Erythroblast (primary cell): ENCODE data around the gene GAREM1.

ENCODE experiments used
- DNase-seq, 2 experiments: peaks; one replicate each; lab custom pipeline; 2025; lab: John Stamatoyannopoulos, UW
- GATA1 ChIP-seq: IDR thresholded peaks from 2 replicates; pipeline ENCODE4 v1.6.1; 2011; ENCODE audit warnings: low read depth, mild to moderate bottlenecking, control low read depth, low read length, moderate library complexity
- POLR2A ChIP-seq: IDR thresholded peaks from 2 replicates; pipeline ENCODE4 v1.6.1; 2011; ENCODE audit warnings: mild to moderate bottlenecking, low read length

Gene GAREM1

GRCh38 chr18:32284284-32284683 lies 186.4 kb downstream of the GAREM1 start:
- no peak for DNase-seq
- TF ChIP-seq GATA1: no peak
- TF ChIP-seq POLR2A: no peak

- no peak for DNase-seq
- TF ChIP-seq GATA1 (no peak), POLR2A (no peak)
These were observed 189.8 kb downstream of the GAREM1 start for GRCh38 chr18:32280911-32281310.

GRCh38 chr18:32280188-32280783 lies 190.4 kb downstream of the GAREM1 start:
- no peak for DNase-seq
- TF ChIP-seq POLR2A (no peak), GATA1 (no peak)

GRCh38 chr18:32278177-32278799 lies 192.4 kb downstream of the GAREM1 start:
- TF ChIP-seq POLR2A (no peak), GATA1 (no peak)
- no peak for DNase-seq

GRCh38 chr18:32277549-32277948 lies 193.1 kb downstream of the GAREM1 start:
- DNase-seq: no peak
- TF ChIP-seq GATA1 (no peak), POLR2A (no peak)

- no peak for DNase-seq
- no peak for TF ChIP-seq GATA1
- TF ChIP-seq POLR2A: no peak
These were observed 193.8 kb downstream of the GAREM1 start for GRCh38 chr18:32276906-32277305.

- no peak for DNase-seq
- no peak for TF ChIP-seq GATA1
- no peak for TF ChIP-seq POLR2A
These were observed 194.4 kb downstream of the GAREM1 start for GRCh38 chr18:32276256-32276655.

GRCh38 chr18:32275221-32275620 lies 195.5 kb downstream of the GAREM1 start:
- TF ChIP-seq POLR2A: no peak
- no peak for TF ChIP-seq GATA1
- DNase-seq: no peak

- TF ChIP-seq GATA1 (no peak), POLR2A (no peak)
- no peak for DNase-seq
These were observed 196.4 kb downstream of the GAREM1 start for GRCh38 chr18:32274307-32274706.

- peak; percentile 27 to 54 for DNase-seq
- TF ChIP-seq GATA1: no peak
- TF ChIP-seq POLR2A: no peak
These were observed 198.9 kb downstream of the GAREM1 start for GRCh38 chr18:32271672-32272208.

- DNase-seq: no peak
- TF ChIP-seq POLR2A: no peak
- no peak for TF ChIP-seq GATA1
These were observed 200.3 kb downstream of the GAREM1 start for GRCh38 chr18:32270341-32270740.

GRCh38 chr18:32267463-32267862 lies 203.2 kb downstream of the GAREM1 start:
- no peak for DNase-seq
- TF ChIP-seq GATA1 (no peak), POLR2A (no peak)

GRCh38 chr18:32264401-32264800 lies 206.3 kb downstream of the GAREM1 start:
- DNase-seq: no peak
- no peak for TF ChIP-seq GATA1

- DNase-seq: no peak
- TF ChIP-seq POLR2A (no peak), GATA1 (no peak)
These were observed 208.6 kb downstream of the GAREM1 start for GRCh38 chr18:32262092-32262491.

GRCh38 chr18:32261003-32261402 lies 209.7 kb downstream of the GAREM1 start:
- TF ChIP-seq GATA1: no peak
- TF ChIP-seq POLR2A: no peak
- DNase-seq: no peak

- DNase-seq: no peak
- no peak for TF ChIP-seq GATA1
- no peak for TF ChIP-seq POLR2A
These were observed 211.1 kb downstream of the GAREM1 start for GRCh38 chr18:32259553-32259952.
